SU-DHL-6 (cell line): ENCODE measurements around the gene PLCXD3.

Experiments
- H2AFZ ChIP-seq: fragments of 200-600 bp; sonication (generic); 2 replicates; pipeline ENCODE4 v1.6.1; 2014; ENCODE audit warnings: low read depth, mild to moderate bottlenecking, moderate library complexity, mixed read lengths, antibody characterized with exemption, low read length; ENCODE audit not compliant: severe bottlenecking
- H3F3A ChIP-seq: fragments of 200-600 bp; shearing (Covaris generic); 2 replicates; pipeline ENCODE4 v1.6.0; 2016; ENCODE audit warnings: antibody characterized with exemption, mild to moderate bottlenecking; ENCODE audit not compliant: insufficient read depth
- H3K27ac ChIP-seq: fragments of 200-600 bp; sonication (generic); 2 replicates; pipeline ENCODE4 v1.5.1; 2016; ENCODE audit warnings: low read depth, mild to moderate bottlenecking, low read length, moderate library complexity, mixed read lengths
- H3K27me3 ChIP-seq: fragments of 200-600 bp; sonication (generic), shearing (Covaris generic); 2 replicates; pipeline ENCODE4 v1.6.0; 2014; ENCODE audit warnings: mild to moderate bottlenecking, low read length
- H3K36me3 ChIP-seq: fragments of 200-600 bp; sonication (generic); 2 replicates; pipeline ENCODE4 v1.6.1; 2014; ENCODE audit warnings: mild to moderate bottlenecking, low read length, mixed read lengths
- H3K4me2 ChIP-seq: fragments of 300-600, 200-600 bp; shearing (Covaris generic), sonication (generic); 2 replicates; pipeline ENCODE4 v1.6.0; 2014; ENCODE audit warnings: low read length, low read depth, mild to moderate bottlenecking; ENCODE audit not compliant: poor library complexity, severe bottlenecking
- H3K4me3 ChIP-seq: fragments of 200-600 bp; sonication (generic); 2 replicates; pipeline ENCODE4 v1.5.1; 2014; ENCODE audit warnings: antibody characterized with exemption, low read length, mild to moderate bottlenecking, mixed read lengths; ENCODE audit not compliant: insufficient read depth, poor library complexity, severe bottlenecking
- H3K79me2 ChIP-seq: fragments of 200-600 bp; sonication (generic); 2 replicates; pipeline ENCODE4 v1.6.1; 2014; ENCODE audit warnings: mild to moderate bottlenecking, low read length, moderate library complexity; ENCODE audit not compliant: insufficient read depth
- H3K9ac ChIP-seq: fragments of 200-600 bp; sonication (generic); 2 replicates; pipeline ENCODE4 v1.7.0; 2014; ENCODE audit warnings: mild to moderate bottlenecking, low read length
- H3K9me2 ChIP-seq: fragments of 200-600 bp; sonication (generic); replicated peaks from 2 replicates; pipeline ENCODE4 v1.6.1; 2014; ENCODE audit warnings: low read length; ENCODE audit not compliant: insufficient read depth
- H3K9me3 ChIP-seq: fragments of 200-600 bp; sonication (generic); 2 replicates; pipeline ENCODE4 v1.6.1; 2014; ENCODE audit warnings: low read length, mixed read lengths; ENCODE audit not compliant: insufficient read depth
- H4K20me1 ChIP-seq: fragments of 200-600 bp; sonication (generic); 2 replicates; pipeline ENCODE4 v1.6.1; 2014; ENCODE audit warnings: low read depth, mild to moderate bottlenecking, antibody characterized with exemption, low read length, moderate library complexity, mixed read lengths
- CTCF ChIP-seq: fragments of 200-600 bp; sonication (generic); IDR thresholded peaks from one replicate; pipeline ENCODE4 v1.5.1; 2017; ENCODE audit warnings: antibody characterized with exemption, mild to moderate bottlenecking, low read length, moderate library complexity; ENCODE audit not compliant: insufficient read depth, poor library complexity, severe bottlenecking
- EZH2phosphoT487 ChIP-seq: fragments of 200-600 bp; sonication (generic), shearing (Covaris generic); conservative IDR thresholded peaks from 2 replicates; pipeline ENCODE4 v1.6.1; 2018; ENCODE audit warnings: mild to moderate bottlenecking, antibody characterized with exemption, low read length, moderate library complexity, mixed read lengths

PLCXD3 gene

GRCh38 chr5:41427505-41427904 lies 82.9 kb downstream of the PLCXD3 start:
- Histone ChIP-seq H3K4me3 (no peak overlapping the region), H3K9me3 (no peaks in the 10 kb centered on the region), H3K36me3 (no peaks in the 10 kb centered on the region), H3F3A (no peaks in the 10 kb centered on the region), H3K4me2 (no peak overlapping the region), H3K79me2 (no peaks in the 10 kb centered on the region), H4K20me1 (no peaks in the 10 kb centered on the region), H3K9ac (no peak overlapping the region), H3K27me3 (no peaks in the 10 kb centered on the region), H3K27ac (no peak overlapping the region), H2AFZ (no peak overlapping the region), H3K9me2 (no peaks in the 10 kb centered on the region)
- TF ChIP-seq EZH2phosphoT487 (no peak), CTCF (no peak)

GRCh38 chr5:41425736-41426135 lies 84.7 kb downstream of the PLCXD3 start:
- Histone ChIP-seq H3K9me2 (no peaks in the 10 kb centered on the region), H3K36me3 (no peaks in the 10 kb centered on the region), H4K20me1 (no peaks in the 10 kb centered on the region), H3K4me3 (no peak overlapping the region), H3K27me3 (no peaks in the 10 kb centered on the region), H3F3A (no peaks in the 10 kb centered on the region), H3K27ac (no peak overlapping the region), H3K9ac (no peak overlapping the region), H3K79me2 (no peaks in the 10 kb centered on the region), H2AFZ (no peak overlapping the region), H3K4me2 (no peak overlapping the region), H3K9me3 (no peaks in the 10 kb centered on the region)
- TF ChIP-seq EZH2phosphoT487 (no peak), CTCF (no peak)

GRCh38 chr5:41420492-41421067 lies 89.8 kb downstream of the PLCXD3 start:
- Histone ChIP-seq H3K9ac (no peak overlapping the region), H3K36me3 (no peaks in the 10 kb centered on the region), H3K4me3 (no peak overlapping the region), H3K9me2 (no peaks in the 10 kb centered on the region), H3F3A (no peaks in the 10 kb centered on the region), H2AFZ (no peak overlapping the region), H4K20me1 (no peaks in the 10 kb centered on the region), H3K9me3 (no peaks in the 10 kb centered on the region), H3K79me2 (no peaks in the 10 kb centered on the region), H3K4me2 (no peak overlapping the region), H3K27me3 (no peaks in the 10 kb centered on the region), H3K27ac (no peak overlapping the region)
- TF ChIP-seq EZH2phosphoT487 (no peak), CTCF (no peak)
